Pancreas (tissue), 10 donors: Measurements from ENCODE around the gene ZNF793. TPM values are rescaled to one million over a fixed set of nuclear protein-coding genes. Genes with fewer than 3 reads are reported as not detected.

ENCODE experiments used
- ATAC-seq, 4 donors: fragments of 200-7000 bp; cut with Tn5 transposase; one replicate each; pipeline versions ENCODE4 v1.8.0 to v1.9.1; 2020; ENCODE audit warnings: mild to moderate bottlenecking in 4 of 4, moderate library complexity in 4 of 4
- DNase-seq, 6 donors: peaks; one replicate each; pipeline ENCODE4 v3.0.0-alpha.2; 2020
- FAIRE-seq: peaks from 2 replicates; lab custom pipeline; 2012; peaks lifted over from hg19 to GRCh38; lab: Jason Lieb, UNC
- H3K27ac ChIP-seq, 4 donors: fragments of 200-600 bp; sonication (generic); 1 replicate in 3 of 4; 2 replicates in 1 of 4; pipeline versions ENCODE4 v1.5.0 to v1.8.0; 2020
- H3K27me3 ChIP-seq, 4 donors: fragments of 200-600 bp; one replicate each; pipeline ENCODE4 v1.8.0; 2021
- H3K36me3 ChIP-seq, 3 donors: fragments of 200-600 bp; sonication (generic) in 1 of 3; one replicate each; pipeline versions ENCODE4 v1.5.0 to v1.8.0; 2020 to 2021
- H3K4me1 ChIP-seq, 3 donors: fragments of 200-600 bp; one replicate each; pipeline ENCODE4 v1.8.0; 2021
- H3K4me3 ChIP-seq, 4 donors: fragments of 200-600 bp; sonication (generic) in 2 of 4; one replicate each; pipeline versions ENCODE4 v1.5.0 to v1.8.0; 2020 to 2021
- H3K9me3 ChIP-seq, 4 donors: fragments of 200-600 bp; one replicate each; pipeline ENCODE4 v1.8.0; 2021
- CTCF ChIP-seq, 4 donors: fragments of 200-600 bp; sonication (generic) in 3 of 4; IDR thresholded peaks; one replicate each; pipeline versions ENCODE4 v1.5.0 to v1.8.0; 2021; ENCODE audit warnings: antibody characterized with exemption in 4 of 4
- WGBS, 2 donors: extraction: QIAGEN DNeasy Blood & Tissue Kit; methylation state at CpG; one replicate each; pipeline ENCODE4 v1.1.7; 2013; 5-methylcytosine and 5-hydroxymethylcytosine counted together
- intact Hi-C, 3 donors: fragments of 100-400 bp; cut with DNase I; formaldehyde crosslinking; loops; one replicate each; pipeline versions ENCODE4 v1.11.1 to v1.14.2; 2022
- polyA plus RNA-seq, 2 donors: library from polyadenylated mRNA; stranded (reverse); fragments of 200-250 nt; gene quantifications; one replicate each; pipeline ENCODE4 v1.2.3, GENCODE V29; 2013
- total RNA-seq, 6 donors: library from RNA; stranded (reverse); fragmentation: NEBNext Ultra II Directional in 4 of 6; extraction: Animal tissue kit (Norgen Biotek cat#: 25700) in 4 of 6; gene quantifications; one replicate each; pipeline versions ENCODE4 v1.2.1 to v1.2.4, GENCODE V29; 2021 to 2023
- donor health status: healthy with polysubstance abuse.
- donor health status: DM: no; HTN: no; CAD: no; lungs with moderate emphysema.
- donor health status: DM: no; HTN: no; CAD: no.
- donor health status: control.
- donor health status: control.
- donor health status: Bipolar disorder and iron deficiency.
- donor health status: DM: yes; HTN: yes; CAD: no.
- donor health status: DM: no; HTN: no; CAD: no.
- donor health status: DM: no; HTN: no; CAD: no.
- donor health status: DM: yes; HTN: yes; CAD: no.

The ZNF793 gene
- total and polyA plus RNA-seq, 8 donors: 1.3 to 3.6 (median 2.0) TPM

GRCh38 chr19:37468961-37469777, 37.6 kb upstream of the ZNF793 start, which contains the start of gene ZNF570:
TSS of gene ZNF570 (plus strand) at chr19:37469356. CDS start at chr19:37470355, 999 bp downstream.
- H3K36me3 ChIP-seq: no peaks in the 10 kb centered on the region
- 0% methylated on average over 63 of the region's 63 CpGs for WGBS, 2 donors
- peak within 1 kb of the TSS; percentile 57 to 84 (median 70) for H3K4me3 ChIP-seq
- ATAC-seq: peak; percentile 82 to 90 (median 87)
- no peak for FAIRE-seq
- peak; percentile 89 to 96 (median 90) for DNase-seq
- TF ChIP-seq CTCF (IDR thresholded peaks at IDR 0.05): no peak
- H3K9me3 ChIP-seq: no peaks in the 10 kb centered on the region
- no peaks in the 10 kb centered on the region for H3K27me3 ChIP-seq
- intact Hi-C loops: no loop called here
- H3K27ac ChIP-seq: peak within 1 kb of the TSS; percentile 73 to 92 (median 88)
- peaks cover 0 to 11% (median 7%) of the 10 kb centered on the region in 3 donors for H3K4me1 ChIP-seq

GRCh38 chr19:37470216-37470615, 36.5 kb upstream of the ZNF793 start:
- H3K27ac ChIP-seq: no peak overlapping the region
- H3K9me3 ChIP-seq: no peaks in the 10 kb centered on the region
- ATAC-seq (no peak), FAIRE-seq (no peak), DNase-seq (no peak)
- peaks cover 0 to 7% (median 0%) of the 10 kb centered on the region in 3 donors for H3K36me3 ChIP-seq
- peaks cover 0 to 11% (median 7%) of the 10 kb centered on the region in 3 donors for H3K4me1 ChIP-seq
- WGBS, 2 donors: 62 to 68% methylated on average over 4 of the region's 4 CpGs
- TF ChIP-seq CTCF (IDR thresholded peaks at IDR 0.05): no peak
- no peaks in the 10 kb centered on the region for H3K27me3 ChIP-seq
- H3K4me3 ChIP-seq: peak overlapping the region in 2 of 4 donors; percentile 57 to 84
- intact Hi-C loops: no loop called here

- DNase-seq: no peak
- peaks cover 0 to 7% (median 0%) of the 10 kb centered on the region in 3 donors for H3K4me1 ChIP-seq
- no peaks in the 10 kb centered on the region for H3K27me3 ChIP-seq
- peaks cover 0 to 26% (median 15%) of the 10 kb centered on the region in 3 donors for H3K36me3 ChIP-seq
- 96 to 98% methylated on average over 9 of the region's 9 CpGs for WGBS, 2 donors
- no peak for TF ChIP-seq CTCF (IDR thresholded peaks at IDR 0.05)
- no peak for FAIRE-seq
- no peaks in the 10 kb centered on the region for H3K9me3 ChIP-seq
- ATAC-seq: no peak
- H3K27ac ChIP-seq: no peak overlapping the region
- H3K4me3 ChIP-seq: no peak overlapping the region
- intact Hi-C loops: no loop called here
These were observed 34.6 kb upstream of the ZNF793 start for GRCh38 chr19:37472165-37472564.

- no peak for DNase-seq
- H3K9me3 ChIP-seq: peaks cover 0 to 26% (median 10%) of the 10 kb centered on the region in 4 donors
- WGBS, 2 donors: 94 to 98% methylated on average over 8 of the region's 8 CpGs
- no peak for ATAC-seq
- H3K27me3 ChIP-seq: no peaks in the 10 kb centered on the region
- no peak for FAIRE-seq
- no peak overlapping the region for H3K4me3 ChIP-seq
- H3K36me3 ChIP-seq: peaks cover 0 to 50% (median 15%) of the 10 kb centered on the region in 3 donors
- TF ChIP-seq CTCF (IDR thresholded peaks at IDR 0.05): no peak
- no peaks in the 10 kb centered on the region for H3K4me1 ChIP-seq
- intact Hi-C loops: no loop called here
- no peak overlapping the region for H3K27ac ChIP-seq
These were observed 22.2 kb upstream of the ZNF793 start for GRCh38 chr19:37484406-37485168.
